ENCODE data around the gene ANXA2.
"Not testable (repeated sequence)": the region's sequence is repeated elsewhere in the genome, so short reads cannot be mapped to it uniquely, and the experiment has no call there.

Gene ANXA2

DNA sequence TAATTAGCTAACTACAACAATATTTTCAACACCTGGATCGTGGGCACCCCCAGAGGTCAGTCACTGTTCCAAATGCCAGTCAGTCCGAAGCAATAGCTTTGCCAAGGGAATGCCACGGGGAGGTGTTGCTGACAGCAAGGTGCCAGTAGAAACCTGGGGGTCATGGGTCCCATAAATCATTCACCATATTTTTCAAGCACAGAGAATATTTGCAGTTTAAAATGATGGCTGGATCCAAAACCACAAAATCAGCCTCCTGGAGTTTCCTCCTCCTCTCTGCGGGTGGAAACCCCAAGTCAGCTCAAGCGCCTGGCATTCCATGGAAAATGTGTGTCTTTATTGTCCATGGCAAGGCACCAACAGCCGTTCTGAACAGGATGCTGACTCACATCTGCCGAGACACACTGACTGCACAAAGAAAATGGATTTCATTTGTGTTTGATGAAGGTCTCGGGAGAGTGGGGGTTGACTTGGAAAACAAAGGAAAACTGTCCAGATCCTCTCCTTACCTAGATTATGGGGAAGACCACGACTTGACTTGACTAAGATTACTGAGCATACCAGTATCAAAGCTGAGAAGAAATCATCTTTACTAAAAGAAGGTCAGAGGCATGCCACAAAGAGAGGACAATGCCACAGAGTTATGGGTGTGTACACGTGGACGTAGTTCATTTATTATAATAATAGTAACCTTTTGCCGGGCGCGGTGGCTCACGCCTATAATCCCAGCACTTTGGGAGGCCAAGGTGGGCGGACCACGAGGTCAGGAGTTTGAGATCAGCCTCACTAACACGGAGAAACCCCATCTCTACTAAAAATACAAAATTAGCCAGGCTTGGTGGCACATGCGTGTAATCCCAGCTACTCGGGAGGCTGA lies 26.4 kb downstream of the ANXA2 start:
- Mint-ChIP-seq H3K4me3 (no peak overlapping the region), H3K36me3 (ENCODE audit: insufficient read depth) (peaks cover 36% of the 10 kb centered on the region), H3K27ac (ENCODE audit: low read depth) (no peak overlapping the region), H3K27me3 (no peaks in the 10 kb centered on the region), H3K9me3 (no peaks in the 10 kb centered on the region), H3K4me1 (peaks cover 38% of the 10 kb centered on the region)
- DNase-seq (ENCODE audit: low spot score in 2 of 2) = no peak
- no peak for ATAC-seq (replicated peaks; ENCODE audit: extremely low read depth, poor library complexity, severe bottlenecking)

DNA sequence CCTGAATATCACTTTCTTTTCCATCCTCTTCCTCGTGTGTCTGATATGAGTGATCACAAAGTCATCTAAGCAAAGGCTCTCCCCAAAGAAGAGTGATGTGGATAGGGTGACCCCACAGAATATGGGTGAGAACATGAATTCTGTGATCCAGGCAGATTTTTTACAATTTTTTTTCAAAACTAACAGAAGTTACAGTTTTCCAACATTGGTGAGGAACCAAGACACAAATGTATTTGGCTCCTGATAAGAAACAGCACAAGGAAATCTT lies 27.0 kb downstream of the ANXA2 start:
- H3K4me3 Mint-ChIP-seq = no peak overlapping the region
- ATAC-seq (replicated peaks; ENCODE audit: extremely low read depth, poor library complexity, severe bottlenecking) (no peak), DNase-seq (ENCODE audit: low spot score in 2 of 2) (no peak)
- H3K27me3 Mint-ChIP-seq = no peaks in the 10 kb centered on the region
- no peaks in the 10 kb centered on the region for H3K9me3 Mint-ChIP-seq
- peaks cover 33% of the 10 kb centered on the region for H3K36me3 Mint-ChIP-seq (ENCODE audit: insufficient read depth)
- no peak overlapping the region for H3K27ac Mint-ChIP-seq (ENCODE audit: low read depth)
- peaks cover 32% of the 10 kb centered on the region for H3K4me1 Mint-ChIP-seq

DNA sequence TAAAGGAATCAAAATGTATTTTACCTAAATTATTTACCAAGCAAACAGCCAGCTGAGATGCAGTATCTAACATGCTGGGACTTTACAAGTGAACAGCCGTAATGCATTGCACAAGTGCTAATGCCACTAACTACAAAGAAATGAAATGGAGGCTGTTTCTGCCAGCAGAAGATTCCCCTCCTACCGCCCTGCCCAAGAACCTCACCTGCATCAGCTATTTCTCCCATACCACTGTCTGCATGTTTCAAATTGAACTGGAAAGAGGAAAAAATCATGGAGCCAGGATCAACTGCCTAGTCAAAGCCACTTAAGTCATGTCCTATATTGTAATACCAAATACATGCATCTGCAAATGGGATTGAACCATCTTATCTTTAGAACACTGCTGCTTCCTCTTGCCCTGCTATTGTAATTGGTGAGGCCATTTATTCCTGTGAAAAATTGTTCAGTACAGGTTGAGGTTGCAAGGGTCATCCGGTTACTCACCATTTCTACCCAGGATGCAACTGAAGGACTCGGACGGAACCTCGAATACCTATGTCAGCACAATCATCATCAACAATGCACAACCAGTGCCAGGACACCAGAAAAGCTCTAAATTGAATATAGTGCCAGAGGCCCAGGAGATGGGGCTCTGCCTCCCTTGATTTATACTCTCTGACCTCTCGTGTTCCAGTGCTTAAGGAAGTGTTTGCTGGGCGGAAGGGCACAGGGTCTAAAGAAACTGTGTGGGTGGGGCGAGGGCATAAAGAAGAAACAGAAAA lies 27.5 kb downstream of the ANXA2 start:
- H3K4me1 Mint-ChIP-seq = peaks cover 27% of the 10 kb centered on the region
- DNase-seq (ENCODE audit: low spot score in 2 of 2) = no peak
- peaks cover 29% of the 10 kb centered on the region for H3K36me3 Mint-ChIP-seq (ENCODE audit: insufficient read depth)
- no peaks in the 10 kb centered on the region for H3K9me3 Mint-ChIP-seq
- peak overlapping the region; percentile 44 for H3K27ac Mint-ChIP-seq (ENCODE audit: low read depth)
- H3K4me3 Mint-ChIP-seq = no peak overlapping the region
- no peak for ATAC-seq (replicated peaks; ENCODE audit: extremely low read depth, poor library complexity, severe bottlenecking)
- no peaks in the 10 kb centered on the region for H3K27me3 Mint-ChIP-seq

DNA sequence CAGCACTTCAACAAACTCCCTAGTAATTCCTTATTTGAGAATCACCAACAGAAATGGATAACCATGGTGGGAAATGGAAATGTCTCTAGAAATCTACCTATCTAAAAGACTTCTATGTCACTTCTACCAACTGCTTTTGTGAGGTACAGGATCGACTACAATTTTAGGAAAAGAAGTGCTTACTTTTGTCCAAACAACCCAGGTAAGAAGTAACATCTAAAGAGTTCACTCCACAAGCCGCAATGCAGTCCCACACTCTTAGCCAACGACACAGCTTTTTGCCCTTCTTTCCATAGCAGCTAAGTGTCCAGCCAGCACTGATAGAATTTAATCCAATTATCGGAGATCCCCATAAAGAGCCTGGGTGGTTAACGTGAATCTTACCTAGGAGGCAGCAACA lies 28.1 kb downstream of the ANXA2 start:
- no peaks in the 10 kb centered on the region for H3K9me3 Mint-ChIP-seq
- ATAC-seq (replicated peaks; ENCODE audit: extremely low read depth, poor library complexity, severe bottlenecking) (no peak), DNase-seq (ENCODE audit: low spot score in 2 of 2) (no peak)
- H3K27ac Mint-ChIP-seq (ENCODE audit: low read depth) = peak overlapping the region; percentile 44
- H3K36me3 Mint-ChIP-seq (ENCODE audit: insufficient read depth) = peaks cover 30% of the 10 kb centered on the region
- no peaks in the 10 kb centered on the region for H3K27me3 Mint-ChIP-seq
- H3K4me3 Mint-ChIP-seq = no peak overlapping the region
- H3K4me1 Mint-ChIP-seq = peaks cover 26% of the 10 kb centered on the region

DNA sequence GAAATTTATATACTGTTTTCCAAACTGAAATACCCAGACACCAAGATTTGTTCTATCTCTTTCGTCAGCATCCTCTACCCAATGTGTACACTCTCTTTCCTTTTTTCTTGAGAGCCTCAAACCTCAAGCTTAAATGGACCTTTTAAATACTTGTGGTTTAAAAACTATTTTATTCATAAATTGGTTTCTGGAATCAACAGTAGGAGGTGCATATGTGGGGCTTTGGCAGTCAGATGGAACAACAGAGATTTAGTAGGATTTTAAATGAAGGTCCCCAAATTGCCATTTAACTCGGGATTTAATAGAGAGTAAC lies 33.2 kb downstream of the ANXA2 start:
- no peaks in the 10 kb centered on the region for H3K9me3 Mint-ChIP-seq
- peaks cover 52% of the 10 kb centered on the region for H3K36me3 Mint-ChIP-seq (ENCODE audit: insufficient read depth)
- ATAC-seq (replicated peaks; ENCODE audit: extremely low read depth, poor library complexity, severe bottlenecking) (no peak), DNase-seq (ENCODE audit: low spot score in 2 of 2) (no peak)
- peaks cover 35% of the 10 kb centered on the region for H3K4me1 Mint-ChIP-seq
- H3K27ac Mint-ChIP-seq (ENCODE audit: low read depth) = peak overlapping the region; percentile 29
- H3K27me3 Mint-ChIP-seq = no peaks in the 10 kb centered on the region
- no peak overlapping the region for H3K4me3 Mint-ChIP-seq

DNA sequence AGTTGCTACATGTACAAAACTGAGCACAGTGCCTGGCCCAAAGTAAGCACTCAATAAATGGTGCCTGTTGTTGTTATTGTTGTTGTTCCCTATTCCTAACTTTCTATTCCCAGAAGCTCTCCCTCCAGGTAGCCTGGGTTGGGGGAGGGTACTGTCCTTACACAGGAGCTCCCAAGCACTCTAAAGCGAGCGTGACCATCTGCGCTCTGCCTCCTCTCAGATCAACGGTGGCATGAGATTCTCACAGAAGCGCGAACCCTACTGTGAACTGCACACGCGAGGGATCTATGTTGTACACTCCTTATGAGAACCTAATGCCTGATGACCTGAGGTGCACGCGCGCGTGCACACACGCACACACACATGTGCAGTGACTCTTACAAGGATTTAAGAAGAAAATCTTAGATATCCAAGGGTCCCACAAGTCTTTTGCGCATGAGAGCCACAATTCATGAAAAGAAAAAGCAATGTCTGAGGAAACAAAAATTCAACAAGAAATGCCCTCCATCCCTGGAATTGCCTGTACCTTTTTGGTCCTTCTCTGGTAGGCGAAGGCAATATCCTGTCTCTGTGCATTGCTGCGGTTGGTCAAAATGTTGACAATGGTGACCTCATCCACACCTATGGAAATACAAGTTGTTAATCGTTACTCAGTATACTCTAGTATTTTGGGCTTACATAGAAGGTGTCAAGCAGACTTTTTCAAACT lies 33.7 kb downstream of the ANXA2 start:
- H3K4me1 Mint-ChIP-seq = peaks cover 30% of the 10 kb centered on the region
- H3K9me3 Mint-ChIP-seq = no peaks in the 10 kb centered on the region
- DNase-seq (ENCODE audit: low spot score in 2 of 2) = no peak
- ATAC-seq (replicated peaks; ENCODE audit: extremely low read depth, poor library complexity, severe bottlenecking) = no peak
- no peaks in the 10 kb centered on the region for H3K27me3 Mint-ChIP-seq
- H3K27ac Mint-ChIP-seq (ENCODE audit: low read depth) = peak overlapping the region; percentile 29
- peaks cover 54% of the 10 kb centered on the region for H3K36me3 Mint-ChIP-seq (ENCODE audit: insufficient read depth)
- H3K4me3 Mint-ChIP-seq = no peak overlapping the region

DNA sequence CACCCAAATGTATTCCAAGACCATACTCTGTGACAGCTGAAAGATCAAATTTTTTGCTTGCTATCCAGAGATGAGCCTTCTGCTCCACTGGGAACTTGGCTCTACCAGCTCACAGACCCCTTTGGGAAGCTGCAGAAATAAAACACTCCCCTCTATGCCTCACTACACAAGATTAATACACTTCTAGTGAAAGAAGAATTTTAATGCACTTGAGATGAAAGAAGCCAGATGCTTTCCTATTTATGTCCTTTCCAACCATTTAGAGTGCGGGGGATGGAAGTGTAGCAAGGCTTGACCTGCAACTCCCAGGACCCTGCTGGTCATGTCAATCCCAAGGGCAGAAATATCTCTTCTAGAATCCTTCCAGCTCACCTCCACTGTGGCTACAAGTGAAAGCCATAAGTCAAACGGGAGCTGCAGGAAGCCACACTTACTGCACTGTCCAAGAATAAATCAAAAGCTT lies 34.7 kb downstream of the ANXA2 start:
- H3K4me3 Mint-ChIP-seq = no peak overlapping the region

DNA sequence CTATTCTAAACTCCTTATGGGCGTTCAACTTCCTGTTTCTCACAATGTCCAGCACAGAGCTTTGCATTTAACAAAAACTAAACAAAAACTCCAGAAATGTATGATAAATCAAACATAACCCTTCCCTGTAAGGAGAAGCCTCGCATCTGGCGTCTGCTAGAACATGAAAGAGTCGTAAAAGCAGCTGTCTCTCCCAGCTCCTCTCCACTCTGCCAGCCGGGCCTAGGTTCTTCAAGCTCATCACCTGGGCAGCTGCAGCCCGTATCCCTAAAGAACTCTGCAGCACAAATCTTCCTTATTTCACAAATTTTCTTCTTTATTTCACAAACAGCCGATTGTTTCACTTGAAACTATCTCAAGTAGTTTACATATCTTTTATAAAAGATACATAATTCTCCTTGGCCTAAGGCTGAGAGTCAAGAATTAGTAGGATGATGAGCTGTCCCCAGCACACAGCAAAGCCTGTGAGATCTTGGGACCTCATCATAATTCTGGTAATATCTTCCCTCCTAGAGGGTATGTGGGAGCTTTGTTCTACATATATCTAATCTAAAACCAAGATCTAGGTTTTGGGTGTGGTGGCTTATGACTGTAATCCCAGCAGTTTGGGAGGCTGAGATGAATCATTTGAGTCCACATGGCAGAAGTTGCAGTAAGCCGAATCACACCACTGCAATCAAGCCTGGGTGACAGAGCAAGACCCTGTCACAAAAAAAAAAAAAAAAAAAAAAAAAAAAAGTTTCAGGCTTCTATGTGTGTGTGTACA lies 35.3 kb downstream of the ANXA2 start:
- Mint-ChIP-seq H3K4me1 (peaks cover 29% of the 10 kb centered on the region), H3K27ac (ENCODE audit: low read depth) (peak overlapping the region; percentile 85), H3K4me3 (no peak overlapping the region), H3K27me3 (no peaks in the 10 kb centered on the region), H3K9me3 (no peaks in the 10 kb centered on the region), H3K36me3 (ENCODE audit: insufficient read depth) (peaks cover 59% of the 10 kb centered on the region)
- ATAC-seq (replicated peaks; ENCODE audit: extremely low read depth, poor library complexity, severe bottlenecking) (no peak), DNase-seq (ENCODE audit: low spot score in 2 of 2) (no peak)

More for the DNA sequence above, 34.7 kb downstream of the ANXA2 start:
- Mint-ChIP-seq H3K4me1 (peaks cover 29% of the 10 kb centered on the region), H3K9me3 (no peaks in the 10 kb centered on the region), H3K27me3 (no peaks in the 10 kb centered on the region), H3K36me3 (ENCODE audit: insufficient read depth) (peaks cover 58% of the 10 kb centered on the region), H3K27ac (ENCODE audit: low read depth) (peak overlapping the region; percentile 29)
- ATAC-seq (replicated peaks; ENCODE audit: extremely low read depth, poor library complexity, severe bottlenecking) (no peak), DNase-seq (ENCODE audit: low spot score in 2 of 2) (no peak)

DNA sequence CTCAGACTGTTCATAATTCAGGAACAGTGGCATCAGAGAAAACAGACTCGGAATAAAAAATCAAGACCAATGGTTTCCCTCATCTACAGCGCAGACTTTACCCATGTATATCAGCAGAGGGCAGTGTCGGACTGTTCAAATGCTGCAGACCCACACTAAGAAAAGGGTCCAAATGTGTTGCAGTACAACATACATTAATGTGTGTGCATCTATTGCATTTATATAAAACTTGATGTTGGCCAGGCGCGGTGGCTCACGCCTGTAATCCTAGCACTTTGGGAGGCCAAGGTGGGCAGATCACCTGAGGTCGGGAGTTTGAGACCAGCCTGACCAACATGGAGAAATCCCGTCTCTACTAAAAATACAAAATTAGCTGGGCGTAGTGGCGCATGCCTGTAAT lies 38.0 kb downstream of the ANXA2 start:
- H3K4me1 Mint-ChIP-seq = peaks cover 35% of the 10 kb centered on the region
- ATAC-seq (replicated peaks; ENCODE audit: extremely low read depth, poor library complexity, severe bottlenecking) (peak; percentile 54), DNase-seq (ENCODE audit: low spot score in 2 of 2) (peak; percentile 18 to 21)
- not testable (repeated sequence) for H3K27me3 Mint-ChIP-seq; H3K27ac Mint-ChIP-seq (ENCODE audit: low read depth); H3K4me3 Mint-ChIP-seq; H3K9me3 Mint-ChIP-seq
- H3K36me3 Mint-ChIP-seq (ENCODE audit: insufficient read depth) = peaks cover 79% of the 10 kb centered on the region

DNA sequence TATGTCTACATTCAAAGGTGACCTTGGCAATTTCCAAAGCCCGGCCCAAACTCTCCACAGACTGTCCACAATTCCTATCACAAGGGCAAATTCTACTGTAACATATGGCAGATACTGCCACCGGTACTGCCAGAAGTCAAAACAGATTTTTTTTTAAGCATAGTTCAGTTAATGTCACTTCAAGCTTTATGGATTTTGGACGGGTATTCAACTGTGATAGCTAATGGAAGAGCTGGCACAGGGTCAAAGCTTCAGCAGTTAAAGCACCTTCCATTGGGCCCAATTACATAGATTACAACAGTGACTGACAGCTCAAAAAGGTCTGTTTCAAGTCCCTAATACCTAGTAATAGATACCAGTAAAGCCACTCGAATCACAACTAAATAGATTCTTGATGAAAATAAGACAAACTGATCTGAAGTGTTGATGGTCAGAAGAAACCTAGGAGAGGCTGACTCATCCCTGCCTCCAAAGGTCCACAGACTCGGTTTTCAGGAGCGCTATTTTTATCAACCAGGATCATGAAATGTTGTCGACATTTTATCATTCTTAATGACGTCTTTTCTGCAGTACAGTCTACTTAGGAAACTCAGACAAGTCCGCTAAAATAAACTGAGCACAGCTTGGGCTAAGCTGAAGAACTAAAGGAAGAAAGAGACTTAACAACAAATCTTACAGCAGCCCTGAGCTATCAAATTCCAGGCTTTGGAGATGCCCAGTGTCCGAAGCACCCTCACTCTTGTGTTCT lies 38.7 kb downstream of the ANXA2 start:
- Mint-ChIP-seq H3K27me3 (no peaks in the 10 kb centered on the region), H3K27ac (ENCODE audit: low read depth) (no peak overlapping the region), H3K4me1 (peaks cover 32% of the 10 kb centered on the region), H3K9me3 (no peaks in the 10 kb centered on the region), H3K36me3 (ENCODE audit: insufficient read depth) (peaks cover 79% of the 10 kb centered on the region), H3K4me3 (no peak overlapping the region)
- DNase-seq (ENCODE audit: low spot score in 2 of 2) (no peak), ATAC-seq (replicated peaks; ENCODE audit: extremely low read depth, poor library complexity, severe bottlenecking) (no peak)

DNA sequence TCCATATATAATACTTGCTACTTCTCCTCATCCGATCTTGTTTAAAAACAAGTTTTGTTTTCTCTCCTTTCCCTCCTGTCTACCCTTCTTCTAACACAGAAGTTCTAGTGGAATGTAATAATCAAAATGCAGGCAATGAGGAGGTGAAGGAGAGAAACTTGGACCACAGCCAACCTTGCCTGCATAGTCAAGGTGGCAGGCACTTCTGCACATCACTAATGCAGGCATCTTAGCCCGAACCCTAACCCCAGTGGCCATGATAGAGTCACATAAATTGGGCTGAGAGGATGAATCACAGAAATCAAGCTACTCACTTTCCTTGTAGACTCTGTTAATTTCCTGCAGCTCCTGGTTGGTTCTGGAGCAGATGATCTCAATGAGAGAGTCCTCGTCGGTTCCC lies 41.0 kb downstream of the ANXA2 start:
- Mint-ChIP-seq H3K27me3 (no peaks in the 10 kb centered on the region), H3K9me3 (no peaks in the 10 kb centered on the region), H3K36me3 (ENCODE audit: insufficient read depth) (peaks cover 79% of the 10 kb centered on the region), H3K27ac (ENCODE audit: low read depth) (no peak overlapping the region), H3K4me3 (no peak overlapping the region), H3K4me1 (peaks cover 10% of the 10 kb centered on the region)
- ATAC-seq (replicated peaks; ENCODE audit: extremely low read depth, poor library complexity, severe bottlenecking) (no peak), DNase-seq (ENCODE audit: low spot score in 2 of 2) (no peak)
